GOT3 (cell line): Measurements from ENCODE around the gene TMEM147.
"Not testable (repeated sequence)": the region's sequence is repeated elsewhere in the genome, so short reads cannot be mapped to it uniquely, and the experiment has no call there.

Experiments
- DNase-seq: peaks from one replicate; lab custom pipeline; 2025; ENCODE audit warnings: mixed read lengths; lab: John Stamatoyannopoulos, UW

TMEM147 gene

DNA sequence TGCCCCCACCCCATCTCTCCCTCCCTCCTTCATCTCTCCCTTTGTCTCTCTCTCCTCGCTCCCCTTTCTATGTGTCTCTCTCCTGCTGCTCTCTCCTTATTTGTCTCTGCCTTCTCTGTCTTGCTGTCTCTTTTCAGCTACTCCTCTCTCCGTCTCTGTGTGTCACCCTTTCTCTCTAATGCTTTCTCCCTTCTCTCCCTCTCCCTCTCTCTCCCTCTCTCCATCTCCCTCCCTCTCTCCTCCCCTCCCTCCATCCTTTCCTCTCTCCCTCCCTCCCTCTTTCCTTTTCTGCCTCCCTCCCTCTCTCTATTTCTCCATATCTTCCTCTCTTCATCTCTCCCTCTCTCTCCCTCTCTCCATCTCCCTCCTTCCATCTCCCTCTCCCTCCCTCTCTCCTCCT lies 17.4 kb downstream of the TMEM147 start:
- no peak for DNase-seq

DNA sequence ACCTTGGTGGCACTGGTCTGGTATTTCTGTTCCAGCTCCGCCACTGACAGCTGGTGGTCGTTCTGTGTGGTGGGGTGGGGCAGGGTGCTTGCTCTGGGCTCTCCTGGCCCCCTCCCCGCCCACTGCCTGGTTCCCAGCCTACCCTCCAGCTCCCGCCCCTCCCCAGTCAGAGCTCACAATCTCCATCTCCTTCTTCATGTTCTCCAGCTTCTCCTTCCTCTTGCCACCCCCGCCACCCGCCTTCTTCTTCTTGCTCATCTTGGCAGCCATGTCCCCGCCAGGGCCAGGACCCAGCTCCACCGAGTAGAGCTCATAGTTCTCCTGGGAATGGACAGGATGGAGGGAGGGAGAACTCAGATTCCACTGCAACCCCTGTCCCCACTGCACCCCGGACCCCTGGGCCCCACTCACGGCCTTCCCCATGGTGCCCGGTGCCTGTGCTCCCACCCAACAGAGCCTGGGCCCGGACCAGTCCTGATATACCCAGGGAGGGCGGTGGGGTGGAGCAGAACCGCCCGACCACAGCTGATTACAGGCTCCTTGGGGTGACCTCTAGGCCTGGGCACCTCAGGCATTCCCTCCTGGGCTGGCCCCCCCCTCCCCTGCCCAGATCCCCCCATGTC lies 17.9 kb downstream of the TMEM147 start, which contains the start of gene ATP4A:
Gene ATP4A, minus strand, starts transcription at position 452 of the 623 bp plus-strand sequence. Its CDS starts 29 bp downstream, at position 423.
- no peak for DNase-seq

DNA sequence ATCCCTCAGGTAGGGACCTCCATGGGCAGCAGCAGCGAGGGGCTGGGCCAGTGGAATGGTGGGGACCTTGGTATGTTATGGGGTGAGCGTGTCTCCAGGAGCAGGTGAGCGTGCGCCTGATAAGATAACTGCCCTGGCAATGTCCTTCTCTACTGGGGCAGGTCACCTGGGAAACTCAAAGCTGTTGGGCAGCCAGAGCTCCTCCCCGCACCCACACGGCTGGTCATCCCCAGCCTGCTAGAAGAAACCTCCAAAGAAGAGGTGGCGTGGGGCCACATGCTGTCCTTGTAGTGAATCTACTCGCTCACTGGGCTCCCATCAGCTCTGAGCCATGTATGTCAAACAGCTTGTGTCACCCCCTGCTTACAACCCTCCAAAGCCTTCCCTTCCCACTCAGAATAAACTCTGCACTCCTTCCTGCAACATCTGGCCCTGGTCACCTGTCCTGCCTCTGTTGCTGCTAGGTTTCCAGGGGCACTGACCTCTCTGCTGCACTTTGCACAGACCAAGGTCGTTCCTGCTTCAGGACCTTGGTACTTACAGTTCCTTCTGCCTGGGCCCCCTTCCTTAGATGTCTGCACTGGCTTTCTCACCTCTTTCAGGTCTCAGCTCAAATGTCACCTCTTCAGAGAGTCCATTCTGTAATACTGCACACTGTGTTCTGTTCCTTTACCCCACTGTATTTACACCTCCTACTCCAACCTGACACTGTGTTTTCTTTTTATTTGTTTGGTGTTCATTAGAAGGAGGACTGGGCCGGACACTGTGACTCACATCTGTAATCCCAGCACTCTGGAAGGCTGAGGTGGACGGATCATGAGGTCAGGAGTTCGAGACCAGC lies 19.8 kb downstream of the TMEM147 start:
- DNase-seq: no peak

DNA sequence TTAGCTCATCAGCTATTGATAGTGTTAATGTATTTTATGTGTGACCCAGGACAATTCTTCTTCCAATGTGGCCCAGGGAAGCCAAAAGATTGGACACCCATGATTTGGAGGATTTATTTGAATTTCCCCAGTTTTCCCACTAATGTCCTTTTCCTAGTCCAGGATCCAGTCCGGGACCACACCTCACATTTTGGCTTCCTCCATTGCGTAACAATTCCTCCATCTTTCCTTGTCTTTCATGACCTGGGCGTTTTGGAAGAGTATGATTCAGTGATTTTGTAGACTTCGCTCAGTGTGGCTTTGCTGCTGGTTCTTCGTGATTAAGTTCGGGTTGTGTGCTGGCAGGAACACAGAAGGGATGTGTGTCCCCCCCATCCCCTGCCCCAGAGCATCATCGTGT lies 21.3 kb downstream of the TMEM147 start:
- no peak for DNase-seq

DNA sequence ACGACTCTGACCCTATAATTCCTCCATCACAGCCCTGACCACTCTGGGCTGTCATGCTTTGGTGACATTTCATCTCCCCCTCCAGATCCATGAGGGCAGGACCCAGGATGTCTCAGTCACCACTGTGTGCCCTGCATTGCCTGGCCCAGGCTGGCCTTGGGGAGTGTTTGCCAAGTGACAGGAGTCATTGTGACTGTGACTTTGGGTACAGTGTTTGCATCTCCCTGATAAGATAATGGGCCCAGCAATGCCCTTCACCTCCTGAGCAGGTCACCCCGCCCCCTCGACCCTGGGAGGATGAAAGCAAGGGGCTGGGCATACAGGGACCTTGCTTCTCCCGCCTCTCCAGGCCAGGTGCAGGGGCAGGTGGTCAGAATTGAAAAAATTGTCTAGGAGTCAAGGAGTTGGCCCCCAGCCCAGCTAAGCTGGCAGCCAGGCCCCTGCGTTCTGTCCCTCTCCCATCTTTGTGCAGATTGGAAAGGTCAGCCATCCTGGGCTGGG lies 23.9 kb downstream of the TMEM147 start:
- no peak for DNase-seq

DNA sequence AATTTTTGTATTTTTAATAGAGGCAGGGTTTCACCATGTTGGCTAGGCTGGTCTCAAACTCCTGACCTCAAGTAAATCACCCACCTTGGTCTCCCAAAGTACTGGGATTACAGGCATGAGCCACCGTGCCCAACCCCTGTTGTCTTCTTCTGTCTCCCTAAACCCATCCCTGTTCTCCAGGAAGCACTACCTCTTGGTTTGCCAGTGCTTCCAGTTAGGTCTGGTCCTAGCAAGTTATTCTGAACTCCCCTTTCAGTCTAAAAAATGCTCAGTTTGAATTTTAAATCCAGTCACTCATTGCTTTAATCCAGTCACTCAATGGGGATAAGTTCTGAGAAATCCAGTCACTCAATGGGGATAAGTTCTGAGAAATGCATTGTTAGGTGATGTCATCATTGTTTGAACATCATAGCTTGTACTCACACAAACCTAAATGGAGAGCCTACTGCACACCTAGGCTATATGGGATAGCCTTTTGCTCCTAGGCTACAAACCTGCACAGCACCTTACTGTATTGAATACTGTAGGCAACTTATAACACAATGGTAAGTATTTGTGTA lies 26.1 kb downstream of the TMEM147 start:
- DNase-seq: no peak

DNA sequence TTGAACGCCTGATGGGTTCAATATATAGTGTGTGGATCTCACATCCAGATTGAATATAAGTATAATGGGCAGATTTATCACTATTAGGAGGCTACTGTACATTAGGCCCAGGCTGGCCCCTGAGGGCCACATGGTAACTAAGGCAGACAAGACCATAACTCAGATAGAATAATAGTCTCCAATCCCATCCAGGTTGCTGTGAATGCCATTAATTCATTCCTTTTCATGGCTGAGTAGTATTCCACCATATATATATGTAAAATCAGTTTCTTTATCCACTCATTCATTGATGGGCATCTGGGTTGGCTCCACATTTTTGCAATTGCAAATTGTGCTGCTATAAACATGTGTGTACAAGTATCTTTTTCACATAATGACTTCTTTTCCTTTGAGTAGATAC lies 32.5 kb downstream of the TMEM147 start:
- no peak for DNase-seq

DNA sequence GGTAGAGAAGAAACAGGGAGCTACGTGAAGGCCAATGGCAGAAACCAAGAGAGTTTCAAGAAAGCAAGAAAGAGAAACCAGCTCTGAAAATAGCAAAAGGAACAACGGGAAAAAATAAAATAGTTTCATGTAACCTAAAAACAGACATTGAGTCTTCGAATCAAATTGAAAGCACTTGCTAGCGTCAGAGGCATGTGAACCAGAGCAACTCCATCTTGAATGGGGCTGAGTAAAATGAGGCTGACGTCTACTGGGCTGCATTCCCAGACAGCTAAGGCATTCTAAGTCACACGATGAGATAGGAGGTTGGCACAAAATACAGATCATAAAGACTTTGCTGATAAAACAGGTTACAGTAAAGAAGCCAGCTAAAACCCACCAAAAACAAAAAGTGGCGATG lies 33.3 kb downstream of the TMEM147 start:
- DNase-seq: no peak

DNA sequence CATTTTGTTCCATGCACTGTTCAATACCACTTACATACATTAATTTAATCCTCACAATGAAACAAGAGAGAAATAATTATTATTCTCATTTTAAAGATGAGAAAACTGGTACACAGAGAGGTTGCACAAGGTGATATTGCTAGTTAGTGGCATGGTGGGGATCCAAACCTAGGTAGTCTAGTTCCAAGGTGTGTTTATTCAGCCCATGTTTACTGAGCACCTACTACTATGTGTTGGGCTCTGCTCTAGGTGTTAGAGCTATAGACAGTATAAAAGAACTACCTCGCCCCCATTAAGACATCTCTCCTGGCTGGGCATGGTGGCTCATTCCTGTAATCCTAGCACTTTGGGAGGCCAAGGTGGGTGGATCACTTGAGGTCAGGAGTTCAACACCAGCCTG lies 37.3 kb downstream of the TMEM147 start:
- no peak for DNase-seq

DNA sequence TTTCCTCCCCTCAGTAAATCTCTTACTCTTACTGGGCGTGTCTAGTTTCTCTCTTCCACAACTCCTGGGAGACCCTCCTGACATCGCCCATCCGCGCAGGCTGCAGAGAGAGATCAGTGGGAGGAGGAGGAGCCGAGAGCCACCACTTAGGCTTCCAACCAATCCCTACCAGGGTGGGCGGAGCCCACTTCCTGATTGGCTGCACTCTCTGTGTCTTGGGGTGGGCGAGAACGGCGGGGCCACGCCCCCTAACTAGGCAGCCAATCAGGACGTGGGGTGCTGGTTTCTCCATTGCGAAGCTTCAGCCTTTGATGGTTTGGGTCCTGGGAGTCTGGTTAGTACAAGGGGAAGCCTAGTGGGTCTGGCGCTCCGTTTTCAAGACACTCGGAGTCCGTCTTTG lies 40.4 kb downstream of the TMEM147 start, which contains the start of gene PMIS2:
Gene PMIS2, plus strand, starts transcription at position 326 of the 400 bp plus-strand sequence. CDS start 87 bp downstream, outside the sequence.
- no peak for DNase-seq

DNA sequence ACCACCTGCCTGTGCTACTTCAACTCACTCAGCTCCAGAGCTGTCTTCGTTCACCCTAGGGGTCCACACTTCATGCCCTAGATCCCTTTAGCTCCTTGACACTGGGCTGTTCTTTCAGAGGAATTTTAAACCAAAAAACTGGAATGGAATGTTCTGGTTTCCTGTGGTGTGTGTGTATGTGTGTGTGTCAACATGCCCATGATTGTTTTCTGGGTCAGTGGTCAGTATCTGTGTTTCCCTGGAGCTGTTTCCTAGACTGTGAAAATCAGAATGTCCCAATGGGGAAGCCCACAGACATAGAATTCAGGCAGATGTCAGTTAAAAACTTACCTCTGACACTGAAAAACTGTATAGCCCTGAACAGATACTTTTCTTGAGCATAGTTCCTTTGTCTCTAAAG lies 41.9 kb downstream of the TMEM147 start:
- DNase-seq: no peak

DNA sequence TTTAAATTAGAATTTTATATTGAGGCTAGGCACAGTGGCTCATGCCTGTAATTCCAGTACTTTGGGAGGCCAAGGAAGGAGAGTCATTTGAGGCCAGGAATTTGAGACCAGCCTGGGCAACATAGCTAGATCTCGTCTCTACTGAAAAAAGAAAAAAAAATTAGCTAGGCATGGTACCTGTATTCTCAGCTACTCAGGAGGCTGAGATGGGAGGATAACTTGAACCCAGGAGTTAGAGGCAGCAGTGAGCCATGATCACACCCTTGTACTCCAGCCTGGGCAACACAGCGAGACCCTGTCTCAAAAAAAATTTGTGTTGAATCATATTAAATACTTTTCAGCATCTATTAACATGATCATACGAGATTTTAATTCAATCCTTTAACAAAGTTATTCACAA lies 45.4 kb downstream of the TMEM147 start:
- DNase-seq: no peak

DNA sequence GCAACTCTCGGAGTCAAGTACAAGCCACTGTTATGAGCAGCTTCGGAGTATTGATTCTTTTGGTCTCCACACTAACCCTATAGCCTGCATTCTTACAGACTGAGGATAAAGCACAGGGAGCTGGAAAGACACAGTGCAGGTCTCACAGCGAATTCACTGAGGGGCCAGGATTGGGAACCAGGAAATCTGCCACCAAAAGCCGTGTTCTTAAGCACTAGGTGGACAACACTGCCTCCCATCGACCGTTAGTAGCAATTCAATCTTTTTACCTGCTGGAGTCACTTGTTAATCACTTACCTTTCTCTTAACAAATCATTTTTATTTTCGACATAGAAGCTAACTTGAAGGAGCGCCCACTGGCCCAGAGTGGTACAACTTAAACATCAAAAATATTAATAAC lies 46.8 kb downstream of the TMEM147 start:
- DNase-seq: no peak

DNA sequence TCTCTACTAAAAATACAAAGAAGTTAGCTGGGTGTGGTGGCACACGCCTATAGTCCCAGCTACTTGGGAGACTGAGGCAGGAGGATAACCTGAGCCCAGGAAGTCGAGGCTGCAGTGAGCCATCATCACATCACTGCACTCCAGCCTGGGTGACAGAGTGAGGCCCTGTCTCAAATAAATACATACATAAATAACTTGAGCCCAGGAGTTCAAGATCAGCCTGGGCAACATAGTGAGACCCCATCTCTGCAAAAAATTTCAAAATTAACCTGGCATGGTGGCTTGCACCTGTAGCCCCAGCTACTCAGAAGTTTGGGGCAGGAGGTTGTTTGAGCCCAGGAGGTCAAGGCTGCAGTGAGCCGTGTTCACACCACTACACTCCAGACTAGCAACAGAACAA lies 49.6 kb downstream of the TMEM147 start:
- not testable (repeated sequence) for DNase-seq

DNA sequence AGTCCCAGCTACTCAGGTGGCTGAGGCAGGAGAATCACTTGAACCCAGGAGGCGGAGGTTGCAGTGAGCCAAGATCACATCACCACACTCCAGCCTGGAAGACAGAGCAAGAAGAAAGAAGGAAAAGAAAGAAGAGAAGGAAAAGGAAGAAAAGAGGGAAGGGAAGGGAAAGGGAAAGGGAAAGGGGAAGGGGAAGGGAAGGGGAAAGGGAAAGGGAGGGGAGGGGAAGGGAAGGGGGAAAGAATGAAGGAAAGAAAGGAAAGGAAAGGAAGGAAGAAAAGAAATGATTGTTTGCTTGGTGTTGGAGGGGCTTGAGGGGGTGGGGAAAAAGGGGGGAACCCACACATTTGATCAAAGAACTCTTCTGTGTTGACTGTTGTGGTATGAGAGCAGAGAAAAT lies 50.5 kb downstream of the TMEM147 start:
- DNase-seq: no peak

DNA sequence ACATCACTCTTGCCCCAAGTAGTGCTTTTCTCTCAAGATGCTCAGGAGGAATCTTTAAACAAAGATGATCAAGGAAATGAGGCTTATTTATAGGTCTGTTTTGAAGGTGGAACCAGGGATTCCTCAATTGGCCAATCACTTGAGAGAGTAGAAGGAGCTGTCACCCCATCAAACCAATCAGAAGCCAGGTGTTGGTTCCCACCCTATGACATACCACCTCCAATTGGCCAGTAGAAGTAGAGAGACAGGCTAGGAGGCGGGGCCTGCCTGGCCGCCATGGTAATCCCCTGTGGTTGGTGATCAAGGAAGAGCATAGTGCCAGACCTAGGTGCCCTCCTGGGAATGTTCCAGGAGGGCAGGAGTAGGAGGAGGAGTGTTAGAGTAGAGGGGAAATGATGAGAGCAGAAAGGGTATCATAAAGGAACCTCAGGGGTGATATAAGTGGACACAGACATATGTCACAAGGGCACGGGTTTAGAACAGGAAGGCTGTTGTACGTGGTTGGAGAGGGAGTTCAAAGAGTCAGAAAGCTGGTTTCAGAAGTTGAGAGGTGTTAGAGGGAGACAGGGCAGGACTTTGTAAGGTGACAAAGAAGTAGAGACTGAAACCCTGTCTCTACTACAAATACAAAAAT lies 51.1 kb downstream of the TMEM147 start:
- no peak for DNase-seq
